GM23338 (cell line): Measurements from ENCODE around the gene FRZB. TPM values are rescaled to one million over a fixed set of nuclear protein-coding genes. Genes with fewer than 3 reads are reported as not detected.

Source experiments
- ATAC-seq: fragments of 200-7000 bp; cut with Tn5 transposase; 3 replicates; pipeline ENCODE4 v1.9.1; 2020
- DNase-seq: peaks from one replicate; pipeline ENCODE4 v3.0.0-alpha.2; 2015; ENCODE audit warnings: low spot score
- H2AFZ ChIP-seq: fragments of 200-600 bp; sonication (generic); 2 replicates; pipeline ENCODE4 v1.8.0; 2016; ENCODE audit warnings: antibody characterized with exemption, mild to moderate bottlenecking, moderate library complexity
- H3F3A ChIP-seq: fragments of 200-600 bp; sonication (generic); replicated peaks from 2 replicates; pipeline ENCODE4 v1.8.0; 2017; ENCODE audit warnings: antibody characterized with exemption, mixed run types, low read depth
- H3K27ac ChIP-seq: fragments of 200-600 bp; sonication (generic); 2 replicates; pipeline ENCODE4 v1.6.1; 2016; ENCODE audit warnings: low read depth
- H3K27me3 ChIP-seq: fragments of 200-600 bp; sonication (generic); 2 replicates; pipeline ENCODE4 v1.8.0; 2016; ENCODE audit warnings: mild to moderate bottlenecking, mixed run types, moderate library complexity; ENCODE audit not compliant: insufficient read depth
- H3K36me3 ChIP-seq: fragments of 200-600 bp; sonication (generic); 2 replicates; pipeline ENCODE4 v1.8.0; 2016; ENCODE audit warnings: mild to moderate bottlenecking; ENCODE audit not compliant: insufficient read depth
- H3K4me1 ChIP-seq: fragments of 200-600 bp; sonication (generic); 2 replicates; pipeline ENCODE4 v1.8.0; 2016; ENCODE audit warnings: mild to moderate bottlenecking, moderate library complexity; ENCODE audit not compliant: insufficient read depth
- H3K4me2 ChIP-seq: fragments of 200-600 bp; sonication (generic); 2 replicates; pipeline ENCODE4 v1.7.1; 2017; ENCODE audit warnings: mixed run types
- H3K4me3 ChIP-seq: fragments of 200-600 bp; sonication (generic); 2 replicates; pipeline ENCODE4 v1.6.1; 2016; ENCODE audit warnings: mixed run types
- H3K79me2 ChIP-seq: fragments of 200-600 bp; sonication (generic); replicated peaks from 2 replicates; pipeline ENCODE4 v1.8.0; 2017; ENCODE audit warnings: mild to moderate bottlenecking; ENCODE audit not compliant: insufficient read depth
- H3K9me2 ChIP-seq: fragments of 200-600 bp; sonication (generic); 2 replicates; pipeline ENCODE4 v1.8.0; 2017; ENCODE audit not compliant: insufficient read depth
- H4K20me1 ChIP-seq: fragments of 200-600 bp; sonication (generic); replicated peaks from 2 replicates; pipeline ENCODE4 v1.8.0; 2017; ENCODE audit warnings: mild to moderate bottlenecking; ENCODE audit not compliant: insufficient read depth
- H3K27ac Mint-ChIP-seq: 2 replicates; pipeline ENCODE4 v1.8.0; 2020; ENCODE audit warnings: inconsistent platforms, mild to moderate bottlenecking, moderate library complexity, mixed read lengths
- H3K27me3 Mint-ChIP-seq: 3 replicates; pipeline ENCODE4 v1.8.0; 2022; ENCODE audit warnings: low read depth, mild to moderate bottlenecking, moderate library complexity, mixed read lengths, inconsistent platforms; ENCODE audit not compliant: insufficient read depth, poor library complexity
- H3K36me3 Mint-ChIP-seq: 3 replicates; pipeline ENCODE4 v1.8.0; 2021; ENCODE audit warnings: low read depth, mild to moderate bottlenecking, inconsistent platforms, moderate library complexity, mixed read lengths
- H3K4me1 Mint-ChIP-seq: 3 replicates; pipeline ENCODE4 v1.8.0; 2020; ENCODE audit warnings: mild to moderate bottlenecking, inconsistent platforms, mixed read lengths
- H3K4me3 Mint-ChIP-seq: 3 replicates; pipeline ENCODE4 v1.8.0; 2021; ENCODE audit warnings: moderate library complexity, mild to moderate bottlenecking, inconsistent platforms, mixed read lengths
- H3K9me3 Mint-ChIP-seq: 3 replicates; pipeline ENCODE4 v1.8.0; 2020; ENCODE audit warnings: moderate library complexity, mild to moderate bottlenecking, inconsistent platforms, mixed read lengths
- CREB1 ChIP-seq: fragments of 250-450 bp; sonication (Bioruptor Pico); IDR thresholded peaks from 2 replicates; pipeline ENCODE4 v1.5.0; 2020; ENCODE audit warnings: low read depth, mild to moderate bottlenecking, moderate library complexity
- JUNB ChIP-seq: IDR thresholded peaks from one replicate; pipeline ENCODE4 v1.6.1; 2016; ENCODE audit warnings: antibody characterized with exemption; ENCODE audit not compliant: unreplicated experiment
- NANOG ChIP-seq: IDR thresholded peaks from 2 replicates; pipeline ENCODE4 v1.6.1; 2016; ENCODE audit warnings: antibody characterized with exemption, borderline replicate concordance
- POLR2AphosphoS5 ChIP-seq: IDR thresholded peaks from 2 replicates; pipeline ENCODE4 v1.6.1; 2016; ENCODE audit warnings: antibody characterized with exemption, low read depth
- STAT1 ChIP-seq: IDR thresholded peaks from one replicate; pipeline ENCODE4 v1.6.1; 2016; ENCODE audit warnings: antibody characterized with exemption; ENCODE audit not compliant: unreplicated experiment
- ZNF331 ChIP-seq: fragments of 250-450 bp; sonication (Bioruptor Pico); IDR thresholded peaks from 2 replicates; pipeline ENCODE4 v1.5.0; 2020; ENCODE audit warnings: low read depth, mild to moderate bottlenecking, moderate library complexity
- polyA plus RNA-seq: library from polyadenylated mRNA; unstranded; fragments of >200 nt; fragmentation: Nextera tagmentation; extraction: Ambion mirVana; gene quantifications from 2 replicates; pipeline ENCODE4 v1.2.1, GENCODE V29; 2016
- total RNA-seq: library from RNA; depleted of rRNA; stranded (reverse); fragments of >200 nt; shearing (Covaris generic); gene quantifications from 2 replicates; pipeline ENCODE4 v1.2.3, GENCODE V29; 2014
- TF ChIP-seq, protein P1 (sequence below): IDR thresholded peaks from one replicate; pipeline ENCODE4 v1.6.1; 2018; ENCODE audit warnings: antibody characterized with exemption; ENCODE audit not compliant: unreplicated experiment
- TF ChIP-seq, protein P2 (sequence below): fragments of 250-450 bp; sonication (Bioruptor Pico); IDR thresholded peaks from 2 replicates; pipeline ENCODE4 v1.5.0; 2020; ENCODE audit warnings: mild to moderate bottlenecking, moderate library complexity
- TF ChIP-seq, protein P3 (sequence below): IDR thresholded peaks from 2 replicates; pipeline ENCODE4 v1.6.1; 2016; ENCODE audit warnings: antibody characterized with exemption

Gene FRZB
- total and polyA plus RNA-seq, 2 experiments from 2014 or later = 0.52 to 1.2 TPM

DNA sequence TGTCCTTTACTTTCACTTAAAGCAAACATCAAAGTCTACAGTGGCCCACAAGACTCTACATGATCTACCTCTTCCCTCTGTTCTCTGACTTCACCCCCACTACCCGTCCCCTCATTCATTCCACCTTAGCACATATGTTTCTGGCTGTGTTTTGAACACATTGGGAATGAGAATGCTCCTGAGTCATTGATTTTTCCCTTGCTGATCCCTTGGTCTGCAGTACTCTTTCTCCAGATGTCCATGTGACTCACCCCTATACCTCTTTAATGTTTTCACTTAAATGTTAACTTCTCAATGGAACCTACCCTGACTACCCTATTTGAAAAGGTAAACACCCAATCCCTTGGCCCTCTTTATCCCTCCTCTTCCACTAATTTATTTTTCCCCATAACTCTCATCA, 30.7 kb upstream of the FRZB start (continued):
- TF ChIP-seq POLR2AphosphoS5 = no peak

DNA sequence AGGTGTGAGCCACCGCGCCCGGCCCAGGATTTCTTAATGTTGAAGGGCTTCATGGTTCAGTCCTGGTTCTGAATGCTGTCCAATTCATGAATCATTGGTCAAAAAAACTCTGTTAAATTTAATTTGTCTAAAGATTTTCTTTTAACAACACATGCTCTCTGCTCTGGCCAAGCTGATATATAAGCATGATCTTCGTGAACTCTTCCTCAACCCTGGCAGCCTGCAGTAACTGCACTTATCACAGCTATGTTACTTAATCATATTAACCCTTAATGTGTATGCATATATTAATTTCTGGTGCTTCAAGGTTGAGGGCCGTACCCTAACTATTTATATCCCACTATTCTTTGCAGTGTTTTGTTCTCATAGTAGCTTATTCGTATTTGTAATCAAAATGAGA, 29.4 kb upstream of the FRZB start:
- no peaks in the 10 kb centered on the region for H3K4me1 ChIP-seq
- no peak overlapping the region for H3K27ac Mint-ChIP-seq
- H3K27ac ChIP-seq = no peak overlapping the region
- ATAC-seq (no peak), DNase-seq (no peak)
- no peaks in the 10 kb centered on the region for H3K4me1 Mint-ChIP-seq
- no peaks in the 10 kb centered on the region for H3K79me2 ChIP-seq
- no peak overlapping the region for H3K4me3 Mint-ChIP-seq
- TF ChIP-seq, protein P1, sequence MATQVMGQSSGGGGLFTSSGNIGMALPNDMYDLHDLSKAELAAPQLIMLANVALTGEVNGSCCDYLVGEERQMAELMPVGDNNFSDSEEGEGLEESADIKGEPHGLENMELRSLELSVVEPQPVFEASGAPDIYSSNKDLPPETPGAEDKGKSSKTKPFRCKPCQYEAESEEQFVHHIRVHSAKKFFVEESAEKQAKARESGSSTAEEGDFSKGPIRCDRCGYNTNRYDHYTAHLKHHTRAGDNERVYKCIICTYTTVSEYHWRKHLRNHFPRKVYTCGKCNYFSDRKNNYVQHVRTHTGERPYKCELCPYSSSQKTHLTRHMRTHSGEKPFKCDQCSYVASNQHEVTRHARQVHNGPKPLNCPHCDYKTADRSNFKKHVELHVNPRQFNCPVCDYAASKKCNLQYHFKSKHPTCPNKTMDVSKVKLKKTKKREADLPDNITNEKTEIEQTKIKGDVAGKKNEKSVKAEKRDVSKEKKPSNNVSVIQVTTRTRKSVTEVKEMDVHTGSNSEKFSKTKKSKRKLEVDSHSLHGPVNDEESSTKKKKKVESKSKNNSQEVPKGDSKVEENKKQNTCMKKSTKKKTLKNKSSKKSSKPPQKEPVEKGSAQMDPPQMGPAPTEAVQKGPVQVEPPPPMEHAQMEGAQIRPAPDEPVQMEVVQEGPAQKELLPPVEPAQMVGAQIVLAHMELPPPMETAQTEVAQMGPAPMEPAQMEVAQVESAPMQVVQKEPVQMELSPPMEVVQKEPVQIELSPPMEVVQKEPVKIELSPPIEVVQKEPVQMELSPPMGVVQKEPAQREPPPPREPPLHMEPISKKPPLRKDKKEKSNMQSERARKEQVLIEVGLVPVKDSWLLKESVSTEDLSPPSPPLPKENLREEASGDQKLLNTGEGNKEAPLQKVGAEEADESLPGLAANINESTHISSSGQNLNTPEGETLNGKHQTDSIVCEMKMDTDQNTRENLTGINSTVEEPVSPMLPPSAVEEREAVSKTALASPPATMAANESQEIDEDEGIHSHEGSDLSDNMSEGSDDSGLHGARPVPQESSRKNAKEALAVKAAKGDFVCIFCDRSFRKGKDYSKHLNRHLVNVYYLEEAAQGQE = no peak
- TF ChIP-seq JUNB (no peak), NANOG (no peak), ZNF331 (CRISPR knock-in tag) (no peak), CREB1 (CRISPR knock-in tag) (no peak), POLR2AphosphoS5 (no peak), STAT1 (no peak)
- TF ChIP-seq, protein P2, sequence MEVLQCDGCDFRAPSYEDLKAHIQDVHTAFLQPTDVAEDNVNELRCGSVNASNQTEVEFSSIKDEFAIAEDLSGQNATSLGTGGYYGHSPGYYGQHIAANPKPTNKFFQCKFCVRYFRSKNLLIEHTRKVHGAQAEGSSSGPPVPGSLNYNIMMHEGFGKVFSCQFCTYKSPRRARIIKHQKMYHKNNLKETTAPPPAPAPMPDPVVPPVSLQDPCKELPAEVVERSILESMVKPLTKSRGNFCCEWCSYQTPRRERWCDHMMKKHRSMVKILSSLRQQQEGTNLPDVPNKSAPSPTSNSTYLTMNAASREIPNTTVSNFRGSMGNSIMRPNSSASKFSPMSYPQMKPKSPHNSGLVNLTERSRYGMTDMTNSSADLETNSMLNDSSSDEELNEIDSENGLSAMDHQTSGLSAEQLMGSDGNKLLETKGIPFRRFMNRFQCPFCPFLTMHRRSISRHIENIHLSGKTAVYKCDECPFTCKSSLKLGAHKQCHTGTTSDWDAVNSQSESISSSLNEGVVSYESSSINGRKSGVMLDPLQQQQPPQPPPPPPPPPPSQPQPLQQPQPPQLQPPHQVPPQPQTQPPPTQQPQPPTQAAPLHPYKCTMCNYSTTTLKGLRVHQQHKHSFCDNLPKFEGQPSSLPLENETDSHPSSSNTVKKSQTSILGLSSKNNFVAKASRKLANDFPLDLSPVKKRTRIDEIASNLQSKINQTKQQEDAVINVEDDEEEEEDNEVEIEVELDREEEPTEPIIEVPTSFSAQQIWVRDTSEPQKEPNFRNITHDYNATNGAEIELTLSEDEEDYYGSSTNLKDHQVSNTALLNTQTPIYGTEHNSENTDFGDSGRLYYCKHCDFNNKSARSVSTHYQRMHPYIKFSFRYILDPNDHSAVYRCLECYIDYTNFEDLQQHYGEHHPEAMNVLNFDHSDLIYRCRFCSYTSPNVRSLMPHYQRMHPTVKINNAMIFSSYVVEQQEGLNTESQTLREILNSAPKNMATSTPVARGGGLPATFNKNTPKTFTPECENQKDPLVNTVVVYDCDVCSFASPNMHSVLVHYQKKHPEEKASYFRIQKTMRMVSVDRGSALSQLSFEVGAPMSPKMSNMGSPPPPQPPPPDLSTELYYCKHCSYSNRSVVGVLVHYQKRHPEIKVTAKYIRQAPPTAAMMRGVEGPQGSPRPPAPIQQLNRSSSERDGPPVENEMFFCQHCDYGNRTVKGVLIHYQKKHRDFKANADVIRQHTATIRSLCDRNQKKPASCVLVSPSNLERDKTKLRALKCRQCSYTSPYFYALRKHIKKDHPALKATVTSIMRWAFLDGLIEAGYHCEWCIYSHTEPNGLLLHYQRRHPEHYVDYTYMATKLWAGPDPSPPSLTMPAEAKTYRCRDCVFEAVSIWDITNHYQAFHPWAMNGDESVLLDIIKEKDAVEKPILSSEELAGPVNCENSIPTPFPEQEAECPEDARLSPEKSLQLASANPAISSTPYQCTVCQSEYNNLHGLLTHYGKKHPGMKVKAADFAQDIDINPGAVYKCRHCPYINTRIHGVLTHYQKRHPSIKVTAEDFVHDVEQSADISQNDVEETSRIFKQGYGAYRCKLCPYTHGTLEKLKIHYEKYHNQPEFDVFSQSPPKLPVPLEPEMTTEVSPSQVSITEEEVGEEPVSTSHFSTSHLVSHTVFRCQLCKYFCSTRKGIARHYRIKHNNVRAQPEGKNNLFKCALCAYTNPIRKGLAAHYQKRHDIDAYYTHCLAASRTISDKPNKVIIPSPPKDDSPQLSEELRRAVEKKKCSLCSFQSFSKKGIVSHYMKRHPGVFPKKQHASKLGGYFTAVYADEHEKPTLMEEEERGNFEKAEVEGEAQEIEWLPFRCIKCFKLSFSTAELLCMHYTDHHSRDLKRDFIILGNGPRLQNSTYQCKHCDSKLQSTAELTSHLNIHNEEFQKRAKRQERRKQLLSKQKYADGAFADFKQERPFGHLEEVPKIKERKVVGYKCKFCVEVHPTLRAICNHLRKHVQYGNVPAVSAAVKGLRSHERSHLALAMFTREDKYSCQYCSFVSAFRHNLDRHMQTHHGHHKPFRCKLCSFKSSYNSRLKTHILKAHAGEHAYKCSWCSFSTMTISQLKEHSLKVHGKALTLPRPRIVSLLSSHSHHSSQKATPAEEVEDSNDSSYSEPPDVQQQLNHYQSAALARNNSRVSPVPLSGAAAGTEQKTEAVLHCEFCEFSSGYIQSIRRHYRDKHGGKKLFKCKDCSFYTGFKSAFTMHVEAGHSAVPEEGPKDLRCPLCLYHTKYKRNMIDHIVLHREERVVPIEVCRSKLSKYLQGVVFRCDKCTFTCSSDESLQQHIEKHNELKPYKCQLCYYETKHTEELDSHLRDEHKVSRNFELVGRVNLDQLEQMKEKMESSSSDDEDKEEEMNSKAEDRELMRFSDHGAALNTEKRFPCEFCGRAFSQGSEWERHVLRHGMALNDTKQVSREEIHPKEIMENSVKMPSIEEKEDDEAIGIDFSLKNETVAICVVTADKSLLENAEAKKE = no peak
- TF ChIP-seq, protein P3, sequence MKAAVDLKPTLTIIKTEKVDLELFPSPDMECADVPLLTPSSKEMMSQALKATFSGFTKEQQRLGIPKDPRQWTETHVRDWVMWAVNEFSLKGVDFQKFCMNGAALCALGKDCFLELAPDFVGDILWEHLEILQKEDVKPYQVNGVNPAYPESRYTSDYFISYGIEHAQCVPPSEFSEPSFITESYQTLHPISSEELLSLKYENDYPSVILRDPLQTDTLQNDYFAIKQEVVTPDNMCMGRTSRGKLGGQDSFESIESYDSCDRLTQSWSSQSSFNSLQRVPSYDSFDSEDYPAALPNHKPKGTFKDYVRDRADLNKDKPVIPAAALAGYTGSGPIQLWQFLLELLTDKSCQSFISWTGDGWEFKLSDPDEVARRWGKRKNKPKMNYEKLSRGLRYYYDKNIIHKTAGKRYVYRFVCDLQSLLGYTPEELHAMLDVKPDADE = no peak
- H3K27me3 ChIP-seq = no peaks in the 10 kb centered on the region
- H3K27me3 Mint-ChIP-seq = peaks cover 2% of the 10 kb centered on the region
- H3K9me3 Mint-ChIP-seq = no peaks in the 10 kb centered on the region; the same call in 2 of the 3 replicates
- no peaks in the 10 kb centered on the region for H3K36me3 ChIP-seq
- H3K36me3 Mint-ChIP-seq = no peaks in the 10 kb centered on the region; the same call in 2 of the 3 replicates
- no peaks in the 10 kb centered on the region for H3K9me2 ChIP-seq
- H2AFZ ChIP-seq = no peak overlapping the region
- H3F3A ChIP-seq = no peaks in the 10 kb centered on the region
- no peak overlapping the region for H3K4me2 ChIP-seq
- H3K4me3 ChIP-seq = no peak overlapping the region
- H4K20me1 ChIP-seq = no peaks in the 10 kb centered on the region
